Activated T-helper 1 cell treated with anti-CD3 and anti-CD28 coated beads, Interleukin-2, amount 50 U/mL, for 16 hours (primary cell): ENCODE data around the gene CDH4.
"Not testable (repeated sequence)": the region's sequence is repeated elsewhere in the genome, so short reads cannot be mapped to it uniquely, and the experiment has no call there.

Experiments
- DNase-seq, 2 donors: peaks; one replicate each; pipeline ENCODE4 v3.0.0-alpha.2; 2020; ENCODE audit warnings: low read depth in 1 of 2, low spot score in 1 of 2

Gene CDH4

DNA sequence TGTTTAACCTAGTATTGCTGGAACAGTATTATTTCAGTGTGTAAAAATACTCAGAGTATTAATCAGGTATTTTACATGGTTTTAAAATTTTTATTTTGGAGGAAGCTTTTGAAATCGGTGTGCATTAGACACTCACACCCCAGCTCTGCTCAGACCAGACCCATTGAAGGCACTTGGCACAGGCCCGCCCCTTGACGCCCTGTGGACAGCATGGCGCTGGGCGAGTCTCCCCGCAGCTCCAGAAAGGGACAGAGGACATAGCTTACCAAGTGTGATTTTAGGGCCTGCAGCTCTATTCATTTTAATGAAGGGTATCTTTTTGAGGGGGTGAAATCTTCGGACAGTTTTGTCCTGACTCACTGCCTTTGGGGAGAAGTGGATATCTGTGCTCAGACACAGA, 164.5 kb downstream of the CDH4 start:
- no peak for DNase-seq

DNA sequence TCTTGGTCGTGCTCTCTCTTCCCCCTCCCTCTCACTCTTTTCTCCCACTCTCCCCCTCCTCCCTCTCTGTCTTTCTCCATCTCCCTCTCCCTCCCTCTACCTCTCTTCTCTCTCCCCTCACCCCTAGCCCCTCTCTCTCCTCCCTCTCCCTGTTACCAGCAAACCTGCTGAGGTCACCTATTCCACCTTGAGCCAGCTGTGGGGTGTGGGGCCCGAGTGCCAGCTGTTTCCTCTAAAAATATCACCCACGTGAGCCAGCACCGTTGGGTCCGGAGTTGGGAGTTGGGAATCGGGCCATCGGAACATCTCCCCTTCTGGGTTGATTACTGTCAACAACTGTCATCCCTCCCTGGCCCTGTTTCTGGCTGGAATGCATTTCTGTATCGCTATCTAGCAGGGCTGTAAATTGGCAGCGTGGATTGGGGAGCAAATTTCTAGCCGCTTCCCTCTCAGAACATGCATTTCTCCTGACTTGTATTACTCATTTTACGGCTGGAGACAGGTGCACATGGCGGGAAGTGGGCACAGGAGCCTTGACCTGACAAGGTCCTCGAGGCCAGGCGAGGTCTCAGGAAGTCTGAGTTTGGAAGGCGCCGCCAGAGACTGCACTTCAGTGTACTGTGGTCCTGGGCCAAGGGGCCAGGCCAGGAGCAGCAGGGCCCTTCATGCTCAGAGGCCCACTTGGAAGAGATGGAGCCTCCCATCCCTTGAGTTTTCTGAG, 165.3 kb downstream of the CDH4 start:
- no peak for DNase-seq

DNA sequence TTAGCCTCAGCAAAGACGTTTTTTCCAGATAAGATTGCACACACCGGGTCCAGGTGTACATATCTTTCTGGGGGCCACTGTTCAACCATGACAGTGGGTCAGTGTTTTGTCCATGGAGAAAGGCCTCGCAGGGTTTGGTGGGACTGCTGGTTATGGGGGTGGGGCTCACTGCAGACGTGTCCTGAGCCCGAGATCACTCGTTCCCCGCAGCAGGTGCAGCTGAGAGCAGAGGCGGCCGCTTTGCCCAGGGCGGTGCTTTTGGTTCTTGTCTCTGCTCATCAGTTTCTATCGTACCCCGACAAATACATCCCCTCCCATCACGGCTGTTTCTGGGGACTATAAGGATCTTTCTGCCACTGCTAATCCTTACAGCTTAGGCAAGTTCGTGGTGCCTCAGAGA, 166.9 kb downstream of the CDH4 start:
- no peak for DNase-seq

DNA sequence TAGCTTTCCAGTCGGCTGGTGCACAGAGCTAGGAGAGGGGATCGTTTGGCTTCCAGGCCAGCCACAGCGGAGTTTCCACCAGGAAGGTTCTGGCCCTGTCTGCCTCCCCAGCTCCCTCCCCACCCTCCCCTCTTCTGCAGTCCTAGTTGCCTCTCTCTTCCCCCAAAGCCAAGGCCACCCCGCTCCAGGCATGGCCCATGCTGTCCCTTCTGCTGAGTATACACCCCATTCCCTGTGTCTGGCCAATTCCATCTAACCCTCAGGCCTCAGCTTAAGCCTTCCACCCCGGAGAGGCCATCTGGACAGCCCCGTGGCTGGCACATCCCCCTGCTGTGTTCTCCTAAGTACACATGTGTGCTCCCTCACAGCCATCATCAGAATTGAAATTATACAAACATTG, 167.4 kb downstream of the CDH4 start:
- no peak for DNase-seq

DNA sequence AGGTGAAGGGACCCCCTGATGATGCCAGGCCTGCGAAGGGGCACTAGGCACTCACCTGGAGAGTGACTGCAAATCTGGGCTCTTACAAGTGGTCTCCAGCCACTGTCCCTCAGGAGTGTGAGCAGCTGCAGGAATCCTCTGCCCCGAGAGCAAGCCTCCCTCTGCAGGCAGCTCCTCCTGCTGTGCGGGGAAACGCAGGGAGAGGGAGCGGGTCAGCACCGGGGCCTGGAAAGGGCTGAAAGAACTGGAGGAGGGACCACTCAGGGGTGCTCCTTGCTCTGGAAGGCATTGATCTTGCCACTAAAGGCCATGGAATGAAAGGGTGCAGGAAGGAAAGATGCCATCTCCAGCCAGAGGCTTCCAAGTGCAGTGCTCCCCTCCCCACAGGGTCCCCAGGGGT, 168.0 kb downstream of the CDH4 start:
- DNase-seq, result no peak

DNA sequence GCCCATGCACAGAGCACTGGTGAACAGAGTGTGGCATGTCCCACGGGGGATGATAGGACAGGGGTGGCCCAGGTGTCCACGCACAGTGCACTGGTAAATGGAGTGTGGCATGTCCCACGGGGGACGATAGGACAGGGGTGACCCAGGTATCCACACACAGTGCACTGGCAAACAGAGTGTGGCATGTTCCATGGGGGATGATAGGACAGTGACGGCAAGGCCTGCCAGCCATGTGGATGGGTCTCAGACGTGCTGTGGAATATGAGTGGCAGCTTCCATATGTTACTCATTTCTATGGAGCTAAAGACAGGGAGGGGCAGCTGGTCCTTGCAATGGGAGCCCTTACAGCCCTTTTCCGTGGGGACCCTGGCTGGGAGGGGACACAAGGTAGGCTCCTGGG, 168.7 kb downstream of the CDH4 start:
- DNase-seq, result no peak

DNA sequence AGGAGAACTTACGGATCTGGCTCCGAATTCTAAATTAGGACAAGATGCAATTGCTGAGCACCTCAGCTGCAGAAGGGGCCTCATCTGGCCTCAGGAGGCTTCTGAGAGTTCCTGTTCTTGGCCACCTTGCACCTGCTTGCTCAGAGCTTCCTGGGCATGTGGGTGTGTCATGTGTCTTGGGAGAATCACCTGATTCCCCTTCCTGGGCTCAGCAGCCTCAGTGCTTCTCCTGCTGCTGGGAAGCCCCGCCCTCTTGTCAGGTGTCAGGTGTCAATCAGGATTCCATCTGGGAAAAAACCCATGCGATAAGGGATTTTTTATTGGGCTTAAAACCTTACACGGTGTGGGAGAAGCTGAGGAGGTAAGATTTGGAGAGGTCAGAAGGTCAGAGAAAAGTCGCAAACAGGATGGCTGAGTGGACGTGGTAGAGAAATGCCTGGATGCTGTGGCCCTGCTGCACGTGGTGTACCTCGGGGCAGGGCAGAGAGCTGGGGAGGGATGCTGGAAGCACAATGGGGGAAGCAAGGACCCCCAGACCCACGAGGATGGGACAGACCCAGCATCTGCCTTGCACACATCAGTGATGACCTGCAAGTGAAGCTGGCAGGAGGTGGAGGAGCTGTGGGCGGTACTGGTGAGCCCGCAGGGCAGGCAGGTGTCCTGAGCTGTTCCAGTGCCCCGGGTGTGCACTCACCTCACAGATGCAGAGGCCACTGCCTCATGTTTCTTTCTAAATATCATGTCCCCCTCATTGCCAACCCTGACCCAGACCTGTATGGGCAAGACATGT, 170.8 kb downstream of the CDH4 start:
- no peak for DNase-seq

DNA sequence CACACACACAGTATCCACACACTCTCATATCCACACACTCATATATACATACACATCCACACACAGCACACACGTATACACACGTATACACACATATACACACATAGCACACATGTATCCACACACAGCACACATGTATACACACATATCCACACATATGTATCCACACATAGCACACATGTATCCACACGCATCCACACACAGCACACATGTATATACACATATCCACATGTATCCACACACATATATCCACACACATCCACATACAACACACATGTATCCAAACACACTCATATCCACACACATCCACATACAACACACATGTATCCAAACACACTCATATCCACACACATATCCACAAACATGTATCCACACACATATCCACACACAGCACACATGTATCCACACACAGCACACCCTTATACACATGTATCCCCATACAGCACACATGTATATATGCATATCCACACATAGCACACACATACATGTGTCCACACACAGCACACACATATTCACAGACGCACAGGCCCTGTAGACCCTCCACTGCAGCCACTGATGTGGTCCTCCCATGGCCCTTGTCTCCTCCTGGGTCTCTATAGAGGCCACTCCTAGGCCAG, 172.1 kb downstream of the CDH4 start:
- DNase-seq, result no peak

DNA sequence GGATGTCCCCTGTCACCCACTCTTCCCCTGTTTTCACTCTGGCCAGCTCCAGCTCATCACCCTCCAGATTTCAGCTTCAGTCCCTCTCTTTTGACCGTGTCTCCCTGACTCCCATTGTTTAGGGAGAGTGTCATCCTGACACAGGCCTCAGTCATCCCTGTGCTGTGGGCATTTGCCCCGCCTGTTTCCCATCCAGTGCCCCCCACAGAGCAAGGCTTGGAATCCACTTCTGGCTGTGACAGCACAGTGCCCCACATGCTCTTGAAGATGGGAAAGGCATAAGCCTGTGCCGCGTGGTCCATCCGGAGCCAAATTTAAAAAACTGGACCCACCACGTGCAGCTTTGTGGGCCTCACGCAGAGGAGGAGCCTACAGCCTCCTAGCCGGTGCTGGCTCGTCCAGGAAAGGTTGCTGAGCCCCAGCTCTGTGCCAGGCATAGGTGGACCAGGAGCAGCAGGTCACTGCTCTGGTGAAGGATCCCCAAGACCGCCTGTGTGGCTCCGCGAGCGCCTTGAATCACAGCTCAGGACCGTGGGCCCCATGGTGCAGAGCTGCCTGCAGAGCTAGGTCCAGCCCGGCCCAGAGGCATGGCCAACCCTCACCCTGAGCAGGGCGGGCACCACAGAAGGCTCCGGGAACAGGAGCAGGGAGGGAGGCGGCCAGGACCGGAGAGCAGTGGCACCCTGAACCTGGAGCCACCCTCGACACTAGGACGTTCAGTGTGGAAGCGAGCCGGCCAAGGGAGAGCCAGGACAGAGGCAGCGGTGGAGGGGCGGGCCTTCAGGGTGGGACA, 172.8 kb downstream of the CDH4 start:
- DNase-seq, result no peak

DNA sequence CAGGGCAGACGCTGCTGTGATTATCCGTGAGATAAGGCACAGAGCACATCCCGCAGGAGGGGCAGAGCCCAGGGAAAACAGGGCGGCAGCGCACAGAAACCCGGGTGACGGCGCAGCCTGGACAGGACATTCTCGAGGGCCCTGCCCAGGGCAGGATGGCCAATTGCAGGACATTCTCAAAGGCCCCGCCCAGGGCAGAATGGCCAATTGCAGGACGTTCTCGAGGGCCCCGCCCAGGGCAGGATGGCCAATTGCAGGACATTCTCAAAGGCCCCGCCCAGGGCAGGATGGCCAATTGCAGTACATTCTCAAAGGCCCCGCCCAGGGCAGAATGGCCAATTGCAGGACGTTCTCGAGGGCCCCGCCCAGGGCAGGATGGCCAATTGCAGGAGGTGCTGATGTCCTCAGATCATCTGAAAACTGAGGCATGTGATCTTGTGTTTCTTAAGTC, 173.5 kb downstream of the CDH4 start:
- DNase-seq, result not testable (repeated sequence)

DNA sequence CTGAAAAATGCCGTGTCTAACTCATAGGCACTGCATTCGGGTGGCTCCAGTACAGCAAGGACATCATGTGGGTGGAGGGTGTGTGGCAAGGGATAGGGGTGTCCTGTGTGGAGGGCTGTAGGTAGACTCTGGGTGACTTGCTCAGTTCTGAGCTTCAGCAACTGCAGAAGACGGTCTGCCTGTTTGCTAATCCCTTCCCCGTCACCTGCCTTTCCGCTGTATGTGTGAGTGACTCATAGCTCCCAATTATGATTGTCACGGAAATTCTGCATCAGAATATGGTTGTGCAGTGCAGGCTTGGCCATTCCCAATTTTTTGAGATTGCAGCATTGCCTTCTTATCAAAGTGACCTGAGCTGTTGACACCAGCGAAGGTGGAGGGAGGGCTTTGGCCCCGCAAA, 174.3 kb downstream of the CDH4 start:
- DNase-seq, result no peak

DNA sequence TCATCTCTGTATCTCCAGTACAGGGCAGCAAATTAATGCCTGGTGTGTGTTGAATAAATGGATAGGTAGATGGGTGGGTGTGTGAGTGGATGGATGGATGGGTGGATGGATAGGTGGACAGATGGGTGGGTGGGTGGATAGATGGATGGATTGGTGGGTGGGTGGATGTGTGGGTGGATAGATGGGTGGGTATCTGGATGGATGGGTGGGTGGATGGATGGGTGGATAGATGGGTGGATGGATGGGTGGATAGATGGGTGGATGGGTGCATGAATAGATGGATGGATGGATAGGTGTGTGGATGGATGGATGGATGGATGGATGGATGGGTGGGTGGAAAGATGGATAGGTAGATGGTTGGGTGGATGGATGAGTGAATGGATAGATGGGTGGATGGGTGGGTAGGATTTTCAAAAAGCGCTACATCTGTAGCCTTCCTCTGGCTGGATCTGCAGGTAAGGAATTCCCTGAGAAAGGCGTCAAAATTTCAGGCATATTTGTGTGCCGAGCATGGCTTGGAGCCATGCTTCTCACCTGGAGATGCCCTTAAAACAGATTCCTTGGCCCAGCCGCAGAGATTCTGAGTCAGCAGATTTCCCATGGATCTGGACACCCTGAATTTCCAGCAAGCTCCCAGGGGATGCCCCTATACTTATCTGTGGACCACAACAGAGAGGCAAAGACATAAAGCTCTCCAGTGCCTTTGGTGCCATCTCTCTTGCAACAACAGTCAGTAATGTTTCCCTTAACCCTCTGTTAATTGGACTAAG, 177.6 kb downstream of the CDH4 start:
- DNase-seq, result no peak

DNA sequence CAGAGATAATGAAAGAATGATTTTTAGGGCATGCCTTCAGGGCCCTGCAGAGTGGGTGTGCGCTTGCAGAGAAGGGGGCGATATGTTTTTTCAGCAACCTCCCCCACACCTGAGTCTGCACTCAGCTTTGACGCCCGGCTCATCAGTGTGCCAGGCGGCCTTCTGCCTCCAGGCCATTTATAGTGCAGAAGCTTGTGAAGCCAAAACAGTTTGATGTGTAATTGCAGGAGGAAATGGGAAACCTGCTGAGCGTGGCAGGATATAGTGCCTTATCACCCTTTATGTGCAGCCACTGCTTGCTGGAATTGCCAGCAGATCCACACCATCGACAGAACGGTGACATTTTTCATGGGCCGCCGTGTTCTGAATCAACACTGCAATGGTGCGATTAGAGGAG, 178.2 kb downstream of the CDH4 start:
- no peak for DNase-seq

DNA sequence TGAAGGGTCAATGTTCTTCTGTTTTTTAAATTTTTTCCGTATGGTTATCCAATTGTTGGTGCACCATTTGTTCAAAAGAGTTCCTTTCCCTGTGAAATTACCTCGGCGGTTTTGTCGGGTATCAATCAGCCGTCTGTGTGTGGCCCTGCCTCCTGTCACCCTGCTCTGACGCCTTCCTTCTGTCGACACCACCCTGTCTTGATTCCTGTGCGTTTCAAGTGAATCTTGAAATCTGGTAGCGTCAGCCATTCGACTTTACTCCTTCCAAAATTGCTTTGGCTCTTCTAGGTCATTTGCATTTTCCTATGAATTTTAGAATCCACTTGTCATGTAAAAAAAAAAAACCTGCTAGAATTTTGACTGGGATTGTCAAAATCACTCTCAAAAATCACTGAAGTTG, 181.1 kb downstream of the CDH4 start:
- no peak for DNase-seq

DNA sequence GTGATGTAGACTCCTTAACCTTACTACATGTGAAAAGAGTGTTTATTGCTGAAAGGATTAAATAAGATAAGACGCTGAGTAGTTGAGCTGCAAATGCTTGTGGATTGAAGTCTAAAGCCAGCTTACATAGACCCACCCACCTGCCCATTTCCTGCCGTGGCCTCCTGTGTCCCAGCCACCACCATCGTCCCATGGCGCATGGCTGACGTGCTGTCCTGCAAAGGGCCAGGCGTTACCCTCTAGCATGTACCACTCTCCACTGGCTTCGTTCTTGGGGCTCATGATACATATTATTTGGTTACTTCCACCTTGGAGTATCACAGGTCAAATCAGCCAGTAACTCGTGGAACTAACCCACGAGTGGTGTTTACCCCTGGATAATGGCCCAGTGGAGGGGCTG, 181.8 kb downstream of the CDH4 start:
- no peak for DNase-seq

DNA sequence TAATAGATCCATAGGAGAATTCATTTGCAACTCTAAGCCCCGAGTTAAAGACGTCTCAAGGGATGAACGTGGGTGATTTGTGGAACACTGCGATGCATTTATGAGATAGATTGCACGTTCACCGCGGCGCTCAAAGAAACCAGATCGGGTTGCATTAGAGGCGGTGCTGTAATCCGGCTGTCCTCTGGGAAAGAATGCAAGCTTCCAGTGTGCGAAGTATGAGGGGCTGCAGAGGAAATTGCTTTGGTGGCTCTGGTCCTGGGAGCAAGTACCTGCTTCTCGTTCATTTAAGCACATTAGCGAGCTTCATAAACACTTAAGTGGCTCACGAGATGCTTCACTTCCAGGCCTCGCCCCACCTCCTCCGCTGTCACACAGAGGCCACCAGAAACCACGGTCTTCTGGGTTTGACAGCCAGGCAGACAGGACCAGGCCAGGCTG, 182.3 kb downstream of the CDH4 start:
- no peak for DNase-seq

DNA sequence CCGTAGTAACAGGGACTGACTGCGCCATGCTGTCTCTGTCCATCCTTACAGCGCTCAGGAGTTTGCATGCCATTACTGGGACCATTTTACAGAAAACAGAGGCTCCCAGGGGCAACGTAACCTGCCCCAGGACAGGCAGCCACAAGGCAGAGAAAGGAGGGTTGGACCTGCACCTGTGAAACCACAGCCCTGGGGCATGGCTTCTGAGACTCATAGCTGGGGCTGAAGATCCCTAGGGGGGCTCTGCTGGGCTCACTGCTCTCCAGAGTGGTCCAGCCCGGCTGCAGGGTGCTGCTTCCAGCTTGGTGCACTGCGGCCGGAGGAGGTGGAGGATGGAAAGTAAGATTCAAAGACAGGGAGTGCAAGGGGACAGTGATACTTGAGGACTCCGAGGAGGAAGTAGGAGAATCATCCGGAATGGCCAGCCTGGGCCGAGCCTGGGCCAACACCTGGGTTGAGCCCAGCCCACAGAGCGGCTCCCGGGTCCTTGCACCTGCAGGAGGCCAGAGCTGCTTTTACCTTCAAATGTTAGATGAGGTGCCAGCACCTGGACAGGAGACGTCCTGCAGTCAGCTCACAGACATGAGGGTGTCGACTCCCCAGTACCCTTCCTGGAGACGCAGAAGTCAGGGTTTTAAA, 183.2 kb downstream of the CDH4 start:
- DNase-seq, result no peak

DNA sequence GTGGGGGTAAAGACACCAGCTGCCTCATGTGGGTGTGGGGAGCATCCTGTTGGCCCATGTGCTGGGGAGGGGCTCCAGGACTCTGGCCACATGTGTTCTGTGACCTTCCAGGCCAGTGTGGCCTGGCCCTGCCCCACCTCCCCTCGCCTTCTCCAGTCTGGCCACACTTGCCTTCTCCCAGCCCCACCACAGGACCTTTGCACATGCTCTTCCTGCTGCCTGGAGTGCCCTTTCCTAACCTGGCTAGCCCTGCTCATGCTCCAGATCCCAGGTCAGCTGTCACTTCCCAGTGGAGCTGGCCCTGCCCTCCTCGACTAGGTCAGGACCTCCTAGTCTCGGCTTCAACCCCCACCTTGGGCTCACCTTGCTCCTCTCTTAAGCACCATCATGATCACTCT, 183.8 kb downstream of the CDH4 start:
- no peak for DNase-seq

DNA sequence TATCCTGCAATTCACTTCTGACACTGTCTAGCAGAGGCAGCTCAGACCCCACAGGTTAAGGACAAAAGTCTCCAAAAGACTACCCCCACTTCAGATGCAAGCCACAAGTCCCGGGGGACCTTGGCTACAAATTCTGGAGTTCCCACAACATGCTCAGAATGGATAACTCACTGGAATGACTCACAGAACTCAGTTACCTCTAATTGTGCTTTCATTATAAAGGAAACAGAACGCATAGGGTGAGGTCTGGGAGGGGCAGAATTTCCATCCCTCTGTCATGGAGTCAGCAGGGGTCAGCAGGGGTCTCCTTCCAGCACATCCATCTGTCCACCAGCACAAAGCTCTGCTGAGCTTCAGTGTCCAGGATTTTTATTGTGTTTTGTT, 184.2 kb downstream of the CDH4 start:
- no peak for DNase-seq

DNA sequence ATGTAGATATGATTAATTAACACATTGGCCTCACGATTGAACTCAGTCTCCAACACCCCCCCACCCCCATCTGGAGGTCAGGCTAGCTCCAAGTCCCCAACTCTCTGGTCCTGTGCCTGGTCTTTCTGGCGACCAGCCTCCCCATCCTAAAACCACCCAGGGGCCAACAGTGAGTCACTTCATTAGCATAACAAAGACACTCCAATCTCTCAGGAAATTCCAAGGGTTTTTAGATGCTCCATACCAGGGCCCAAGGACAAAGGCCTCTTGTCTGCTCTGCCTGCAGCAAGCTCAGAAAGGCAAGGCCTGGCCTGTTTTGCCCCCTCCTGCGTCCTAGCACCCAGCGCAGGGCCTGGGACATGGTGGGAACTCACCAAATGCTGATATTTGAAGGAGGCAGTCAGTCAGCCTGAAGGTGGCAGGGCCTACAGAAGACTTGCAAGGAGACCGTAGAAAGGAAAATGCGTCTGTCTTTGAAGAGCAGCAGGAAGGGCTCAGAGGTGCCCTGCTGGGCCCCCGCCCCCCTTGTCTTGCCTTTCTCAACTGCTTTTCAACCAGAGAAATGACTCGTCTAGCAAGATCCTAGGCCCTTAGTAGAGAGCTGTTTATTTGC, 184.7 kb downstream of the CDH4 start:
- DNase-seq, result no peak
